Kidney (tissue), 14 donors: ENCODE results near the gene THY1. TPM values are rescaled to one million over a fixed set of nuclear protein-coding genes. Genes with fewer than 3 reads are reported as not detected.

ENCODE experiments used
- DNase-seq, 5 donors: peaks; one replicate each; pipeline ENCODE4 v3.0.0-alpha.2; 2013 to 2020
- FAIRE-seq: peaks from 2 replicates; lab custom pipeline; 2012; peaks lifted over from hg19 to GRCh38; lab: Jason Lieb, UNC
- H3K27ac ChIP-seq, 2 donors: one replicate each; pipeline ENCODE4 v1.7.0; 2013; ENCODE audit warnings: low read depth in 2 of 2, low read length in 2 of 2, inconsistent platforms in 1 of 2
- H3K27me3 ChIP-seq: one replicate; pipeline ENCODE4 v1.7.1; 2013; ENCODE audit warnings: low read length, inconsistent platforms; ENCODE audit not compliant: control insufficient read depth, insufficient read depth
- H3K36me3 ChIP-seq, 3 donors: one replicate each; pipeline versions ENCODE4 v1.7.0 to v1.7.1; 2013; ENCODE audit warnings: low read length in 3 of 3, control low read depth in 1 of 3, inconsistent platforms in 1 of 3; ENCODE audit not compliant: insufficient read depth in 3 of 3, control insufficient read depth in 2 of 3
- H3K4me1 ChIP-seq, 3 donors: one replicate each; pipeline versions ENCODE4 v1.7.0 to v1.7.1; 2013; ENCODE audit warnings: low read length in 3 of 3, inconsistent platforms in 1 of 3, low read depth in 1 of 3; ENCODE audit not compliant: control insufficient read depth in 2 of 3, insufficient read depth in 2 of 3
- H3K4me3 ChIP-seq, 3 donors: one replicate each; pipeline versions ENCODE4 v1.7.0 to v1.8.1; 2013; ENCODE audit warnings: low read length in 3 of 3, control low read depth in 1 of 3, inconsistent platforms in 1 of 3
- H3K9ac ChIP-seq, 3 donors: one replicate each; pipeline versions ENCODE4 v1.7.0 to v1.7.1; 2013; ENCODE audit warnings: low read length in 3 of 3, control low read depth in 1 of 3, inconsistent platforms in 1 of 3
- H3K9me3 ChIP-seq, 3 donors: one replicate each; pipeline versions ENCODE4 v1.7.0 to v1.7.1; 2013; ENCODE audit warnings: low read length in 3 of 3, control low read depth in 1 of 3, inconsistent platforms in 1 of 3; ENCODE audit not compliant: control insufficient read depth in 2 of 3, insufficient read depth in 1 of 3
- CTCF ChIP-seq: IDR thresholded peaks from 3 replicates; pipeline ENCODE4 v1.5.1; 2012; ENCODE audit warnings: mild to moderate bottlenecking, moderate library complexity, borderline replicate concordance; ENCODE audit not compliant: insufficient read depth; ENCODE audit errors: extremely low read depth
- intact Hi-C: fragments of 100-400 bp; cut with DNase I; formaldehyde crosslinking; loops from one replicate; pipeline ENCODE4 v1.11.1; 2022
- polyA plus RNA-seq: library from polyadenylated mRNA; stranded (reverse); fragments of 350-450 nt; fragmentation: Illumina TruSeq; extraction: RNeasy Lipid Tissue Mini Kit (QIAGEN cat#74804); gene quantifications from one replicate; pipeline ENCODE4 v1.2.3, GENCODE V29; 2014; ENCODE audit warnings: low read depth, low replicate concordance; ENCODE audit not compliant: insufficient read depth
- total RNA-seq: library from RNA; stranded (reverse); fragmentation: NEBNext Ultra II Directional; extraction: Animal tissue kit (Norgen Biotek cat#: 25700); gene quantifications from one replicate; pipeline ENCODE4 v1.2.1, GENCODE V29; 2021
- donor health status: control.
- donor health status: control.
- donor health status: control.
- donor health status: control.
- donor health status: control.
- donor health status: DM: yes; HTN: yes; CAD: no.
- donor health status: Normal renal cell carcinoma (clear cell type).

The THY1 gene
- total and polyA plus RNA-seq, 2 donors from 2014 or later = 17.5 to 240 TPM

DNA sequence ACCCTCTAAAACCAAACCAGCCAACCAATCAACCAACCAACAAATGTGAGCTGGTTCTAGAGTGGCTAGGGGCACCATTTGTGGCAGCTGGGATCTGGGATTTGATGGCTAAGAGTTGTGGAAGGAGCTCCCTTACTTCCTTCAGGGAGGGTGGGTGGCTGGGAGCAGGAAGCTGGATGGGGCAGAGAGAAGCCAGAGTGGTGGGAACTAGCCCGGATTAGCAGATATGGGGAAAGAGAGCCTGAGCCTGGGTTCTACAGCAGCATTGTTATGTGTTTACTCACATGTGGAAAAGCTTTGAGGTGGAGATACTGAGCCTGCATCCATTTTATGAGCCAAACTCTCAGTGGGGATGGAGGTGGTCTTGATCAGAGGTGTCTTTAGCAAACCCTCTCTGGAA is 30.9 kb upstream of the THY1 start:
- no peak for TF ChIP-seq CTCF
- H3K9me3 ChIP-seq = no peaks in the 10 kb centered on the region
- H3K4me1 ChIP-seq = no peaks in the 10 kb centered on the region
- intact Hi-C loops = no loop called here
- no peak overlapping the region for H3K9ac ChIP-seq
- DNase-seq = no peak
- no peaks in the 10 kb centered on the region for H3K27me3 ChIP-seq
- H3K36me3 ChIP-seq = no peaks in the 10 kb centered on the region
- FAIRE-seq = no peak
- H3K4me3 ChIP-seq = no peak overlapping the region
- H3K27ac ChIP-seq = no peak overlapping the region

DNA sequence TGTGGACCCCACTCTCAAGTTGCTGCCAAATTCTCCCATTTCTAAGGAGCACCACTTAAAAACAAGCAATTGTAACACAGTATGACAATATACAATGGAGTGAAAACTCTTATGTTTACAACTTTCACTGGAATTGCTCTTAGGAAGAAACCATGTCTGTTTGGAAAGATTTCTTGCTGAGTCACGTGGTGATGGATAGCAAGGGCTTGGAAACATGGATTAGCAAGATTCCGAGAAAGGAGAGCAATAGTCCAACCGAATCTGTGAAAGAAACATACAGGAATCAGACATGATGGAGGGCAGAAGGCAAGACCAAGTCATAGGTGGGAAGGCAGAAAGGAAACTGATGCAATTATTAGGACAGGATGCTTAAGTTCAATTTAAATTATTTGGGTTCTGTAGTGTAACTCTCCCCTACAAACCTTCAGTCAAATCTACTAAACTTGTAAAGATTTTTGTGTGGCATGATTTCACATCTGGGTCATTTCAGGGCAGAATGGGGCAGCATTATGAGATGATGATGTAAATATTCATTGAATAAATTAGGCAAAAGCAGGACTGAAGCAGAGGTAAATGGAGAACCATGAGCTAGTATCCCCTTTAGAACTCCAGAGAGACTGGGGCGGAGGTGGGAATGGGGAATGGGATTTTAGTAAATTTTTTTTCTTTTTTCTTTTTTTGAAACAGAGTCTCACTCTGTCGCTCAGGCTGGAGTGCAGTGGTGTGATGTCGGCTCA is 27.8 kb upstream of the THY1 start:
- no peak overlapping the region for H3K27ac ChIP-seq
- no peaks in the 10 kb centered on the region for H3K9me3 ChIP-seq
- H3K36me3 ChIP-seq = no peaks in the 10 kb centered on the region
- intact Hi-C loops = no loop called here
- no peaks in the 10 kb centered on the region for H3K4me1 ChIP-seq
- FAIRE-seq (no peak), DNase-seq (no peak)
- no peaks in the 10 kb centered on the region for H3K27me3 ChIP-seq
- TF ChIP-seq CTCF = no peak
- no peak overlapping the region for H3K9ac ChIP-seq
- no peak overlapping the region for H3K4me3 ChIP-seq

- no peak overlapping the region for H3K27ac ChIP-seq
- H3K4me3 ChIP-seq = no peak overlapping the region
- no peak overlapping the region for H3K9ac ChIP-seq
- H3K27me3 ChIP-seq = no peaks in the 10 kb centered on the region
- DNase-seq (no peak), FAIRE-seq (no peak)
- no peaks in the 10 kb centered on the region for H3K9me3 ChIP-seq
- intact Hi-C loops = no loop called here
- no peaks in the 10 kb centered on the region for H3K4me1 ChIP-seq
- H3K36me3 ChIP-seq = no peaks in the 10 kb centered on the region
- no peak for TF ChIP-seq CTCF
These were observed 26.5 kb upstream of the THY1 start for GRCh38 chr11:119449498-119449897.
